Measurements from ENCODE around the gene ATG7.

Gene ATG7

DNA sequence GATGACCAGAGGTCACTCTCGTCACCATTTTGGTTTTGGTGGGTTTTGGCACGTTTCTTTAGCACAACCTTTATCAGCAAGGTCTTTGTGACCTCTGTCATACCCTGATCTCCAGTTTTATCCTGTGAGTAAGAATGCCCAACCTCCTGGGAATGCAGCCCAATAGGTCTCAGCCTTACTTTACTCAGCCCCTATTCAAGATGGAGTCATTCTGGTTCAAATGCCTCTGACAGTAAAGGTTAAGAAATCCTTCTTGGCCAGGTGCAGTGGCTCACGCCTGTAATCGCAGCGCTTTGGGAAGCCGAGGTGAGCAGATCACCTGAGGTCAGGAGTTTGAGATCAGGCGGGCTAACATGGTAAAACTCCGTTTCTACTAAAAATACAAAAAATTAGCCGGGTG lies 3.2 kb upstream of the ATG7 start:
- in situ Hi-C loops (cut with MboI; ENCODE audit: low pct_unique_long_range_greater_than_20kb, low sequenced_read_pairs, unreplicated experiment), result no loop called here
- DNase-seq (ENCODE audit: low spot score), result no peak
- TF ChIP-seq, protein P1, sequence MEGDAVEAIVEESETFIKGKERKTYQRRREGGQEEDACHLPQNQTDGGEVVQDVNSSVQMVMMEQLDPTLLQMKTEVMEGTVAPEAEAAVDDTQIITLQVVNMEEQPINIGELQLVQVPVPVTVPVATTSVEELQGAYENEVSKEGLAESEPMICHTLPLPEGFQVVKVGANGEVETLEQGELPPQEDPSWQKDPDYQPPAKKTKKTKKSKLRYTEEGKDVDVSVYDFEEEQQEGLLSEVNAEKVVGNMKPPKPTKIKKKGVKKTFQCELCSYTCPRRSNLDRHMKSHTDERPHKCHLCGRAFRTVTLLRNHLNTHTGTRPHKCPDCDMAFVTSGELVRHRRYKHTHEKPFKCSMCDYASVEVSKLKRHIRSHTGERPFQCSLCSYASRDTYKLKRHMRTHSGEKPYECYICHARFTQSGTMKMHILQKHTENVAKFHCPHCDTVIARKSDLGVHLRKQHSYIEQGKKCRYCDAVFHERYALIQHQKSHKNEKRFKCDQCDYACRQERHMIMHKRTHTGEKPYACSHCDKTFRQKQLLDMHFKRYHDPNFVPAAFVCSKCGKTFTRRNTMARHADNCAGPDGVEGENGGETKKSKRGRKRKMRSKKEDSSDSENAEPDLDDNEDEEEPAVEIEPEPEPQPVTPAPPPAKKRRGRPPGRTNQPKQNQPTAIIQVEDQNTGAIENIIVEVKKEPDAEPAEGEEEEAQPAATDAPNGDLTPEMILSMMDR (IDR thresholded peaks at IDR 0.05; ENCODE audit: extremely low read depth, insufficient read depth, missing control alignments), result no peak

DNA sequence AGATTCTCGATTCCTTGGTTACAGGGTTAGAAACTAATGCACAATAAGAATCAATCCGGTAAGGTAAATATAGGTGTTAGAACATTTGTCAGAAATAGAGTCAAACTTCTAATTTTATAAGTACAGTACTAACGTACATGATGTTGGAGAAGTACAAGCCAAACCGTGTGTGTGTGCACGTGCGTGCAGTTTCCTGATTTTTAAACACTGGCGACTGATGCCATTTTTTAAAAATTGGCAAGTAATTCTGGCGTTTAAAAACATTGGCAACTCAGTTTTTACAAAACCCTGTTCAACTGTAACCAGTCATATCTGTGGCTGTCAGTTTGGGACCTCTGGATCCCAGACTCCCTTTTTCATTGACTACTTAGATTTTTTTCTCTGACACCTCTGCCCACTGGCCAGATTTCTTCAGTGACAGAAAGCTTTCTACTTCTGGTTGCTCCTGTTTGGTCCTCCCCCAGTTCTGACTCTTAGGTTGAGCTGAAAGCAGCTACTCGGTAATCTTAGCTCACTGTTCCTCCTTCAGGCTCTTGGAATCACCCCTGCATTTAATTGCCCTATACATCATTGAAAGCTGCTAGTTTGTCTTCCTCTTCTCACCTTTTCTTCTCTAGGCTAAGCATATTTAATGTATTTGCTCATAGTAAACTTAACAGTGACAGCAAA lies 843 bp downstream of the ATG7 start:
- in situ Hi-C loops (cut with MboI; ENCODE audit: low pct_unique_long_range_greater_than_20kb, low sequenced_read_pairs, unreplicated experiment), result no loop called here
- TF ChIP-seq, protein P1 (IDR thresholded peaks at IDR 0.05; ENCODE audit: extremely low read depth, insufficient read depth, missing control alignments), result no peak
- DNase-seq (ENCODE audit: low spot score), result peak; percentile 24

DNA sequence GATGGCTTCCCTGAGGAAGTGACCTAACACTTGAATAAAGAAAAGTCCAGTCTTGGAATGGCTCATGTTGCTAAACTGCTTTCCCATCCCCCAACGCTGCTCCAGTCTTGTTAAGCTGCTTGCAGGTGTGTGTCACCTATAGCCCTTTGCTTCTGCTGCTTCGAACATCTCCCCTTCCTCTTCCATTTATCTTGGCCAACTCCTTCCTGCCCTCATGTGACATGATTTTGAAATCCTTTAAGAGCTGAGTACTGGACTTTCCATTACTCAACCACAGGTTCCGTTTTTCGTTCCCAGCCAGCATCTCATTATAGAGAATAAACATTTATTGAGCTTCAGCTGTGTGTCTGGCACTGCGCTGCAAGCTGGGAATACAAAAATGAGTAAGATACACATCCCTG lies 1.7 kb downstream of the ATG7 start:
- TF ChIP-seq, protein P1 (IDR thresholded peaks at IDR 0.05; ENCODE audit: extremely low read depth, insufficient read depth, missing control alignments), result no peak
- no peak for DNase-seq (ENCODE audit: low spot score)

DNA sequence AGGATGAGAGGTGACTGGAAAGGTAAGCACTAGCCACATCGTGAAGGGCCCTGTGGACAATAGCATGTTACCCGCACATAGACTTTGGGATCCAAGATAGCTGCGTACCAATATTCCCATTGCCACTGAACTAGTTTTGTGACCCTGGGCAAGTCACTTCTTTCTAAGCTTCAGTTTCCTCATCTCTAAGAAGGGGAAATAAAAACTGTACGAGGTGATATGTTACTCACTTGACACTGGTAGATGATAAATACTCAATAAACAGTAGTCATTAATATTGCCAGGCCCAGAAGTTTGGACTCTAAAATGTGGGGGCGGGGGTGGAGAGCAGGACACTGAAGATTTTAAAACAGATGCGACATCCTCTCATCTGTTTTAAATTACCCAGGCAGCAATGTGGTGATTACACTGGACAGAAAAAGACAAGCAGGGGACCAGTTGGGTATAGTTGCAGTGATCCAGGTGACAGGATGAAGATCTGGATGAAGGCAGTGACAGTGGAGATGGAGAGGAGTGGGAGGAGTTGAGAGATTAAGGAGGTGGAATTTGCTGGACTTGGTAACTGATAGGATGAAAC lies 2.5 kb downstream of the ATG7 start:
- DNase-seq (ENCODE audit: low spot score), result no peak
- in situ Hi-C loops (cut with MboI; ENCODE audit: low pct_unique_long_range_greater_than_20kb, low sequenced_read_pairs, unreplicated experiment), result no loop called here
- TF ChIP-seq, protein P1 (IDR thresholded peaks at IDR 0.05; ENCODE audit: extremely low read depth, insufficient read depth, missing control alignments), result no peak

More for the DNA sequence above, 1.7 kb downstream of the ATG7 start:
- in situ Hi-C loops (cut with MboI; ENCODE audit: low pct_unique_long_range_greater_than_20kb, low sequenced_read_pairs, unreplicated experiment), result no loop called here

DNA sequence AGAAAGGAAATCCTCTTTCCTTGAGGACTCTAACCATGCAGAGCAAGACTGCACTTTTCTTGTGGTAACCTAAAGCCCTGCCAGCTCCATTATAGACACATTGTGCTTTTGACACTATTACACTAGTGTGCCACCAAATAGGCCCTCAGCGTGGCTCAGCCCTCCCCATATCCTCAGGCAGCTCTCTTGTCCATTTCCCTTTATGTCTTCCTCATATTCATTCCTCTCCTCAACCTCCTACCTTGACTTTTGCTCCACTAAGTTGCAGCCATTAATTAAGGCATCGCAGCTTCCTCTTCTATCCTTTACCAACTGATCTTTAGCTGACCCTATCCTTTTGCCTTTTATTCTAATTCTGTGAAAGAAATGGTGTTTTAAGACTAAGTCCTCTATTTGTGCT lies 3.7 kb downstream of the ATG7 start:
- in situ Hi-C loops (cut with MboI; ENCODE audit: low pct_unique_long_range_greater_than_20kb, low sequenced_read_pairs, unreplicated experiment), result no loop called here
- TF ChIP-seq, protein P1 (IDR thresholded peaks at IDR 0.05; ENCODE audit: extremely low read depth, insufficient read depth, missing control alignments), result no peak
- DNase-seq (ENCODE audit: low spot score), result no peak

DNA sequence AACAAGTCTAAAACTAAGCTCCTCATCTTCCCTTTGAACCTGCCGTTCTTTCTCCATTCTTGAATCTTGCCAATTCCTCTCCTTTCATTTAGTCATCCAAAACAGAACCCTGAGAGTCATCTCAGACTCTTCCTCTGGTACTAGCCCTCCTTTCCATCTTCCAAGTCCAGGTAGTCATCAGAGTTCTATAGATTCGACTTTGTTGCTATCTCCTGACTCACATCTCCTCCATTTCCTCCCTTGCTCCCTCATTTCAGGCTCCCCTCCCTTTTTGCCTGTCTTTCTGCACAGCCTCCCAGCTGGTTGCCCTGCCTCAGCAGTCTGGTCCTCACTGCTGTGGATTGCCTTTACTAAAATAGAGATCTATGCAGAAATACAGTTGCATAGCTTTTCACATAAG lies 4.7 kb downstream of the ATG7 start:
- TF ChIP-seq, protein P1 (IDR thresholded peaks at IDR 0.05; ENCODE audit: extremely low read depth, insufficient read depth, missing control alignments), result no peak
- in situ Hi-C loops (cut with MboI; ENCODE audit: low pct_unique_long_range_greater_than_20kb, low sequenced_read_pairs, unreplicated experiment), result no loop called here
- DNase-seq (ENCODE audit: low spot score), result no peak
